CD4-positive, alpha-beta T cell (primary cell): ENCODE measurements around the gene MAST2. TPM values are rescaled to one million over a fixed set of nuclear protein-coding genes. Genes with fewer than 3 reads are reported as not detected.
"Not testable (repeated sequence)": the region's sequence is repeated elsewhere in the genome, so short reads cannot be mapped to it uniquely, and the experiment has no call there.

Experiments
- ATAC-seq: fragments of 200-7000 bp; cut with Tn5 transposase; one replicate; pipeline ENCODE4 v1.10.0; 2022; ENCODE audit warnings: mild to moderate bottlenecking; ENCODE audit not compliant: poor library complexity
- CTCF ChIA-PET: fragments of 350-600 bp; sonication (Branson Sonifier 250); formaldehyde crosslinking; loops from one replicate; lab custom pipeline; 2021; ENCODE audit warnings: antibody characterized with exemption, inconsistent platforms; lab: Charles Lee
- POLR2A ChIA-PET: fragments of 350-600 bp; sonication (Branson Sonifier 250); formaldehyde crosslinking; loops from one replicate; lab custom pipeline; 2021; ENCODE audit warnings: antibody characterized with exemption, inconsistent platforms; lab: Charles Lee
- DNase-seq, 14 experiments: peaks; one replicate each; pipeline ENCODE4 v3.0.0-alpha.2; 2013 to 2020; ENCODE audit warnings: mixed read lengths in 2 of 14
- H3K27ac ChIP-seq, 2 donors: one replicate each; pipeline versions ENCODE4 v1.5.1 to v1.7.0; 2013; ENCODE audit warnings: low read length in 2 of 2, low read depth in 1 of 2, mild to moderate bottlenecking in 1 of 2
- H3K27me3 ChIP-seq, 2 experiments: 1 replicate in 1 of 2; 2 replicates in 1 of 2; pipeline versions ENCODE4 v1.6.1 to v1.7.0; 2013; ENCODE audit warnings: low read length in 2 of 2, control low read depth in 1 of 2, mild to moderate bottlenecking in 1 of 2, moderate library complexity in 1 of 2; ENCODE audit not compliant: insufficient read depth in 2 of 2, control insufficient read depth in 1 of 2
- H3K36me3 ChIP-seq: one replicate; pipeline ENCODE4 v1.6.1; 2013; ENCODE audit warnings: low read length, control low read depth; ENCODE audit not compliant: insufficient read depth
- H3K4me1 ChIP-seq: one replicate; pipeline ENCODE4 v1.6.1; 2013; ENCODE audit warnings: low read length, control low read depth; ENCODE audit not compliant: insufficient read depth
- H3K4me3 ChIP-seq: one replicate; pipeline ENCODE4 v1.5.1; 2013; ENCODE audit warnings: mild to moderate bottlenecking, low read length, moderate library complexity
- H3K9me3 ChIP-seq, 2 experiments: 1 replicate in 1 of 2; 2 replicates in 1 of 2; pipeline versions ENCODE4 v1.6.1 to v1.7.0; 2013; ENCODE audit warnings: low read length in 2 of 2, mild to moderate bottlenecking in 2 of 2, control low read depth in 1 of 2, moderate library complexity in 1 of 2; ENCODE audit not compliant: control insufficient read depth in 1 of 2, insufficient read depth in 1 of 2
- H3K27ac Mint-ChIP-seq: one replicate; pipeline ENCODE4 v1.8.0; 2020; ENCODE audit warnings: mixed read lengths
- H3K27me3 Mint-ChIP-seq: one replicate; pipeline ENCODE4 v1.8.0; 2021; ENCODE audit warnings: mixed read lengths
- H3K36me3 Mint-ChIP-seq: one replicate; pipeline ENCODE4 v1.8.0; 2021; ENCODE audit warnings: low read depth, mixed read lengths
- H3K4me1 Mint-ChIP-seq: one replicate; pipeline ENCODE4 v1.8.0; 2021; ENCODE audit warnings: low read depth, mixed read lengths
- H3K4me3 Mint-ChIP-seq: one replicate; pipeline ENCODE4 v1.8.0; 2020; ENCODE audit warnings: mild to moderate bottlenecking, mixed read lengths
- H3K9me3 Mint-ChIP-seq: one replicate; pipeline ENCODE4 v1.8.0; 2020; ENCODE audit warnings: mixed read lengths
- CTCF ChIP-seq: fragments of 200-600 bp; IDR thresholded peaks from one replicate; pipeline ENCODE4 v1.8.0; 2022; ENCODE audit warnings: antibody characterized with exemption, mild to moderate bottlenecking
- intact Hi-C, 2 experiments: fragments of 100-400 bp; cut with DNase I in 1 of 2; cut with micrococcal nuclease in 1 of 2; formaldehyde crosslinking; loops; one replicate each; pipeline versions ENCODE4 v1.15.1 to v1.9.0; 2023 to 2025; cut with DNase I, micrococcal nuclease
- total RNA-seq, 174 experiments: library from RNA in 2 of 174; stranded (reverse) in 2 of 174; gene quantifications; one replicate each; pipeline ENCODE4 v1.2.3 and lab custom pipeline; 2021 to 2026

Gene MAST2
- total RNA-seq, 2 experiments from 2014 or later, result 5.7 to 6.5 TPM

- no peaks in the 10 kb centered on the region for H3K27me3 ChIP-seq
- Mint-ChIP-seq H3K9me3 (peaks cover 5% of the 10 kb centered on the region), H3K36me3 (no peaks in the 10 kb centered on the region), H3K27ac (no peak overlapping the region), H3K27me3 (no peaks in the 10 kb centered on the region), H3K4me1 (no peaks in the 10 kb centered on the region), H3K4me3 (no peak overlapping the region)
- H3K4me1 ChIP-seq, result no peaks in the 10 kb centered on the region
- POLR2A ChIA-PET, result no interaction called here
- H3K4me3 ChIP-seq, result no peak overlapping the region
- H3K36me3 ChIP-seq, result no peaks in the 10 kb centered on the region
- CTCF ChIA-PET, result no interaction called here
- peaks cover 8 to 13% of the 10 kb centered on the region in 2 experiments for H3K9me3 ChIP-seq
- intact Hi-C loops, result no loop called here
- no peak overlapping the region for H3K27ac ChIP-seq
- no peak for DNase-seq
- no peak for ATAC-seq
- no peak for TF ChIP-seq CTCF
Observed at GRCh38 chr1:45943185-45943584, 139.8 kb downstream of the MAST2 start.

- Histone ChIP-seq H3K27me3 (no peaks in the 10 kb centered on the region), H3K4me3 (no peak overlapping the region), H3K9me3 (peaks cover 8 to 13% of the 10 kb centered on the region in 2 experiments), H3K27ac (no peak overlapping the region), H3K4me1 (no peaks in the 10 kb centered on the region), H3K36me3 (no peaks in the 10 kb centered on the region)
- Mint-ChIP-seq H3K4me1 (no peaks in the 10 kb centered on the region), H3K27ac (no peak overlapping the region), H3K9me3 (peaks cover 5% of the 10 kb centered on the region), H3K27me3 (no peaks in the 10 kb centered on the region), H3K4me3 (no peak overlapping the region), H3K36me3 (no peaks in the 10 kb centered on the region)
- TF ChIP-seq CTCF, result no peak
- no peak for ATAC-seq
- CTCF ChIA-PET, result no interaction called here
- intact Hi-C loops, result no loop called here
- DNase-seq, result no peak
- POLR2A ChIA-PET, result no interaction called here
Observed at GRCh38 chr1:45945426-45945825, 142.0 kb downstream of the MAST2 start.

GRCh38 chr1:45949462-45949861 is 146.1 kb downstream of the MAST2 start:
- H3K9me3 Mint-ChIP-seq, H3K4me1 Mint-ChIP-seq, CTCF ChIA-PET, H3K4me3 Mint-ChIP-seq, POLR2A ChIA-PET, H3K27ac ChIP-seq, H3K27ac Mint-ChIP-seq, DNase-seq, H3K36me3 ChIP-seq, H3K4me3 ChIP-seq, H3K4me1 ChIP-seq, H3K27me3 Mint-ChIP-seq, ATAC-seq, H3K36me3 Mint-ChIP-seq, H3K27me3 ChIP-seq, H3K9me3 ChIP-seq, intact Hi-C loops: not testable (repeated sequence)

- Histone ChIP-seq H3K4me1 (no peaks in the 10 kb centered on the region), H3K9me3 (peaks cover 0 to 4% of the 10 kb centered on the region in 2 experiments), H3K27me3 (no peaks in the 10 kb centered on the region), H3K27ac (no peak overlapping the region), H3K36me3 (no peaks in the 10 kb centered on the region), H3K4me3 (no peak overlapping the region)
- no peaks in the 10 kb centered on the region for H3K36me3 Mint-ChIP-seq
- ChIA-PET CTCF (no interaction called here), POLR2A (no interaction called here)
- ATAC-seq (no peak), DNase-seq (no peak)
- intact Hi-C loops, result no loop called here
- no peak for TF ChIP-seq CTCF
- no peak overlapping the region for H3K27ac Mint-ChIP-seq
- H3K4me3 Mint-ChIP-seq, result no peak overlapping the region
- no peaks in the 10 kb centered on the region for H3K9me3 Mint-ChIP-seq
- H3K27me3 Mint-ChIP-seq, result no peaks in the 10 kb centered on the region
- no peaks in the 10 kb centered on the region for H3K4me1 Mint-ChIP-seq
Observed at GRCh38 chr1:45952072-45952471, 148.7 kb downstream of the MAST2 start.
